ENCODE results near the gene IL22.

GRCh38 chr12:68259318-68259940 lies 6.0 kb upstream of the IL22 start:
- TF ChIP-seq POLR2A (IDR thresholded peaks at IDR 0.05) = no peak
- TF ChIP-seq, protein P1, sequence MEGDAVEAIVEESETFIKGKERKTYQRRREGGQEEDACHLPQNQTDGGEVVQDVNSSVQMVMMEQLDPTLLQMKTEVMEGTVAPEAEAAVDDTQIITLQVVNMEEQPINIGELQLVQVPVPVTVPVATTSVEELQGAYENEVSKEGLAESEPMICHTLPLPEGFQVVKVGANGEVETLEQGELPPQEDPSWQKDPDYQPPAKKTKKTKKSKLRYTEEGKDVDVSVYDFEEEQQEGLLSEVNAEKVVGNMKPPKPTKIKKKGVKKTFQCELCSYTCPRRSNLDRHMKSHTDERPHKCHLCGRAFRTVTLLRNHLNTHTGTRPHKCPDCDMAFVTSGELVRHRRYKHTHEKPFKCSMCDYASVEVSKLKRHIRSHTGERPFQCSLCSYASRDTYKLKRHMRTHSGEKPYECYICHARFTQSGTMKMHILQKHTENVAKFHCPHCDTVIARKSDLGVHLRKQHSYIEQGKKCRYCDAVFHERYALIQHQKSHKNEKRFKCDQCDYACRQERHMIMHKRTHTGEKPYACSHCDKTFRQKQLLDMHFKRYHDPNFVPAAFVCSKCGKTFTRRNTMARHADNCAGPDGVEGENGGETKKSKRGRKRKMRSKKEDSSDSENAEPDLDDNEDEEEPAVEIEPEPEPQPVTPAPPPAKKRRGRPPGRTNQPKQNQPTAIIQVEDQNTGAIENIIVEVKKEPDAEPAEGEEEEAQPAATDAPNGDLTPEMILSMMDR (IDR thresholded peaks at IDR 0.05) = no peak

All from suprapubic skin (tissue), 3 donors.